GM18526 (cell line): ENCODE measurements around the gene FUT8.

Source experiments
- POLR2A ChIP-seq: IDR thresholded peaks from 3 replicates; pipeline ENCODE4 v1.6.1; 2011; ENCODE audit not compliant: insufficient read length; ENCODE audit errors: extremely low read depth

FUT8 gene

DNA sequence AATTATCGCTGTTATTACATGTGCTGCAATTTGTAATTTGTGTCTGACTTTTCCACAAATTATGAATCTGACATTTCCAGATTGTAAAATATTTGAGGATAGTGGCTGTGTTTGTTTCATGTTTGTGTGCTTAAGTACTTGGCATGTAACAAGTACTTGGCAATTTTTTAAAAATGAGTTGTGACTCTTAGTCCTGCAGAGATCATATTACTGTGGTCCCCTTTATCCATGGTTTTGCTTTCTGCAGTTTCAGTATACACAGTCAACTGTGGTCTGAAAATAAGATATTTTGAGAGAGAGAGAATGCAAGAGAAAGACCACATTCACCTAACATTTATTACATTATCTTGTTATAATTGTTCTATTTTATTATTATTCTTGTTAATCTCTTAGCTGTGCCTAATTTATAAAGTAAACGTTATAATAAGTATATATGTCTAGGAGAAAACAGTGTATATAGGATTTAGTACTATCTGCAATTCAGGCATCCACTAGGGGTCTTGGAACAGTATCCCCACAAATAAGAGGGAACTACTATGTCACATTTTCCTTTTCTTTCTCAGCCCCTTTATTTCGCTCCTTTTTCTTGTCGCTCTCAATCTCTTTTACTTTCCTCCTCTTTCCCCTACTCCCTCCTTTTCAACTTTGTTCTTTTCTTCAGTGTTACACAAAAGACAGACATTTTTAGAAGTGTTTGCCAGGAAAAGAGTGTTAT, 176.1 kb downstream of the FUT8 start:
- TF ChIP-seq POLR2A: no peak

DNA sequence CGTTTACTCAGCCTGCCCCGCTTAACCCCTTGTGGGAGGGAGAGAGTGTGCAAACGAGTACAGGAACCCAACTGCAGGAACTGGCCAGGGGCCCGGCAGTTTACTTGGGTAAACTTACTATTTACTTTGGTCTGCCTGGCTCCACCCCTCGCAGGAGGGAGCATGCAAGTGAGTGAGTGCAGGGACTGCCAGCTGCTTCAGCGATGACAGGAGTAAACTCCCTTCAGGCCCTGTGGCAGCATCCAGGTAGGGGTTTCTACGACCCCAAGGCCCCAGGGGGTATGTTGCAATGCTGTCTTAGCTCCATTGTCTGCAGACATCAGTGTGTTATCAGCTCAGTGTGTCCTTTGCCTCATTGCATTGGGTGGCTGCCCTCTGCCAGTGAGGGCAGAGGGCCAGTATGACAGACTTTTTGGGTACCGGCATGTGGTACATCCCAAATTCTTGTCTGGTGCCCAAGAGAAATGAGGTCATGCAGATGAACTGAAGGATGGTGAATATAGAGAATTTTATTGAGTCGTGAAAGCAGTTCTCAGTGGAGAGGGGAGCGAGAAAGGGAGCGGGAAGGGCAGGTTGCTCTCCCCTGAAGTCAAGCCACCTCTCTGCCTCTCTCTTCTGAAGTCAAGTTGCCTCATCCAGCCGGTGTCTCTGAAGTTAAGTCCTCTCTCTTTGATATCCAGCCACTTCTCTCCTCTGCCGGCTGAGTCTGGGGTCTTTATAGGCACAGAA, 181.8 kb downstream of the FUT8 start:
- no peak for TF ChIP-seq POLR2A

GRCh38 chr14:65594882-65595237, 182.3 kb downstream of the FUT8 start:
- no peak for TF ChIP-seq POLR2A

- no peak for TF ChIP-seq POLR2A
Observed at GRCh38 chr14:65599375-65599774, 186.8 kb downstream of the FUT8 start.

GRCh38 chr14:65600742-65601141, 188.2 kb downstream of the FUT8 start:
- no peak for TF ChIP-seq POLR2A

- TF ChIP-seq POLR2A: no peak
Observed at GRCh38 chr14:65604535-65604934, 192.0 kb downstream of the FUT8 start.

GRCh38 chr14:65604936-65605335, 192.4 kb downstream of the FUT8 start:
- TF ChIP-seq POLR2A: no peak

DNA sequence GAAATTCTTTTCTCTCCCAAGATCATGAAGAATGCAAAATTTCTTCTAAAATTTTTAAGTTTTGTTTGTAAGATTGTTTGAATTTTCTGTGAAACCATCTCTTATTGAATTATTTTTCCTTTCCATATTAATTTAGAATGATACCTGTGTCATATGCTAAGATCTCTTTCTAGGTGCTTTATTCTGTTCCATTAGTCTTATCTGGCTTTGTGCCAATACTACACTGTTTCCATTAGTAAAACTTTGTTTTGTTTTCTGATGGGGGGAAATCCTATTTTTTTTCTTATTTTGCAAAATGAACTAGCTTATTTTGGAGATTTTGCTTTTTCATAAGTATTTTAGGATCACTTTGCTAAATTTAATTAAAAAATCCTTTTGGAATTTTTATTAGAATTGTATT, 193.9 kb downstream of the FUT8 start:
- TF ChIP-seq POLR2A: no peak

GRCh38 chr14:65613131-65613650, 200.7 kb downstream of the FUT8 start:
- TF ChIP-seq POLR2A: no peak

DNA sequence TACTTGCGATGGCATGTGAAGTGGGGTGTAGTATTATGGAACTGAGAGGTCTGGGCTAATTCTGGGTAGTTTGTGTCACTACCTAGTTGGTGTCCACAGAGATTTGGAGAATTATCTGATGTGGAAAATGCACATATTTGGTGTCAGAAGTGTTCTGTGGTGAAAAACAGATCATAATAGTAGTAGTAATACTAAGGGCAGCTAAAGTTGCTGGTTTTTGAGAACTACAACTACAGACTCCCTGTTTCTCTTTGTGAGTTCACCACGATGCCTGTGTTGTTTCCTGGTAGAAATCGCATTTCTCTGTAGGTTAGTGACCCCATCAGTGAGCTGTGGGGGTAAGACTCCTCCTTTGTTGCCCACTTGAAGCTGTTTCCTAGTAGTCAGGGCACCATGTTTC, 206.5 kb downstream of the FUT8 start:
- TF ChIP-seq POLR2A: no peak

- no peak for TF ChIP-seq POLR2A
Observed at GRCh38 chr14:65620195-65620594, 207.7 kb downstream of the FUT8 start.

GRCh38 chr14:65622703-65623102, 210.2 kb downstream of the FUT8 start:
- no peak for TF ChIP-seq POLR2A

DNA sequence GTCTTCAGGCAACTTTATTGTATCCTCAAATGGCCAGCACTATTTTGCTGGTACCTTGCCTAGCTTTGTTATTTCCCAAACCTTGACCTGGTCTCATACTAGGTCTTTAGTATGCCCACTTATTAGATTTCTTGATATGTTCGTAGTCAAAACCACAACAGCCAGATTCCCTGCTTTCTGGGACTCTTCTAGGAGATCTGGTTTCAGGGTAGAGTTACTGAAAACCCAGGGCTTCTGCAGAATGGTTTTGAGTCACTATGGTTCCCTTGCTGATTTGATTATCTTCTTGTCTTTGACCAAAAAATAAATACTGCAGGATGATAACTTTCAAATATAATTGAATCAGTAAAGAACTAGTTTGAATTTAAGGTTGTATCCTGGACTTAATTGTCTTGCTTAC, 211.2 kb downstream of the FUT8 start:
- TF ChIP-seq POLR2A: no peak

GRCh38 chr14:65627315-65627714, 214.8 kb downstream of the FUT8 start:
- no peak for TF ChIP-seq POLR2A

- no peak for TF ChIP-seq POLR2A
Observed at GRCh38 chr14:65628664-65629063, 216.1 kb downstream of the FUT8 start.

DNA sequence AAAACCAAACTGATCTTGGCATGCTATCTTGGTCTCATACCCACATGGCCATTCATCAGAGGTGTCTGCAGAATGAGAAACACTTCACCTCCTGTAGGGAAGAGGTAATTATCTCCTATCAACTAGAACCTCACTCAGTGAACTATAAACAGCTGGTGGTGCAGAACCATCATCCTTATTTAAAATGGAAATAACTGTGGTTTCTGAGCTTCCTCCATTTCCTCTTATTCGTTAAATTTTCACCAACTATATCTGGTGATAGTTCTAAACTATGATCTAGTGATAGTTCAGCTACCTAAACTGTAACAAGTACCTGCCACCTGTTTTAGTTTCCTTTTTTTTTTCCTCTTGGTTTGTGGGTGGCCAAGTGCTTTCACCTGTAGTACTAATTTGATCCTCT, 218.5 kb downstream of the FUT8 start:
- no peak for TF ChIP-seq POLR2A
